Measurements from ENCODE around the gene ANKRD33B.
"Not testable (repeated sequence)": the region's sequence is repeated elsewhere in the genome, so short reads cannot be mapped to it uniquely, and the experiment has no call there.

DNA sequence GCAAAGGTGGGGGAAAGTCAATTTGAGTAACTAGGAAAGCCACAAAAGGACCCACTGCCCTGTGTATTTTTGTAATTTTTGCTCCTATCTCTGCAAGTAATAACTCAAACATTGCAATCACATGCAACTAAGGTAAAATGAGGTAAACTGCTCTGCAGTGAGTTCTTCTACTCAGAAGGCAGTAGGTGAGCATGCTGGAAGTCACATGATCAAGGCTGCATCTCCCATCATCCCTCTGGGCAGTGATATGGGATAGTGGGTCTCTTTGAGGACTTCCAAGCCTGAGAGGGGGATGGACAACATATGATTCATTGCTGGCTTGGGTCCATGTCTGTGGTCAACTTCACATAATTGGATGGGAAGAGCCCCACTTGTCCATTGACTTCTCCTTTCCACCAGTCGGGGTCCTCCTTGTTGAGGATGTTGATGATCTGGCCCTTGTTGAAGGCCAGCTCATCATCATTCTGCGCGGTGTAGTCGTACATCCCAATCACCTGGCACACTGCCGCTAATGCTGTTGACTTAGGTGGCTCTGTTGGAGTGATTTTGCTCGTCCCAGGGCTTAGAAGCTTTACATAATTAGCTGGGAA lies 100.4 kb downstream of the ANKRD33B start:
- TF ChIP-seq, protein P1, sequence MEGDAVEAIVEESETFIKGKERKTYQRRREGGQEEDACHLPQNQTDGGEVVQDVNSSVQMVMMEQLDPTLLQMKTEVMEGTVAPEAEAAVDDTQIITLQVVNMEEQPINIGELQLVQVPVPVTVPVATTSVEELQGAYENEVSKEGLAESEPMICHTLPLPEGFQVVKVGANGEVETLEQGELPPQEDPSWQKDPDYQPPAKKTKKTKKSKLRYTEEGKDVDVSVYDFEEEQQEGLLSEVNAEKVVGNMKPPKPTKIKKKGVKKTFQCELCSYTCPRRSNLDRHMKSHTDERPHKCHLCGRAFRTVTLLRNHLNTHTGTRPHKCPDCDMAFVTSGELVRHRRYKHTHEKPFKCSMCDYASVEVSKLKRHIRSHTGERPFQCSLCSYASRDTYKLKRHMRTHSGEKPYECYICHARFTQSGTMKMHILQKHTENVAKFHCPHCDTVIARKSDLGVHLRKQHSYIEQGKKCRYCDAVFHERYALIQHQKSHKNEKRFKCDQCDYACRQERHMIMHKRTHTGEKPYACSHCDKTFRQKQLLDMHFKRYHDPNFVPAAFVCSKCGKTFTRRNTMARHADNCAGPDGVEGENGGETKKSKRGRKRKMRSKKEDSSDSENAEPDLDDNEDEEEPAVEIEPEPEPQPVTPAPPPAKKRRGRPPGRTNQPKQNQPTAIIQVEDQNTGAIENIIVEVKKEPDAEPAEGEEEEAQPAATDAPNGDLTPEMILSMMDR (IDR thresholded peaks at IDR 0.05) = not testable (repeated sequence)
- not testable (repeated sequence) for TF ChIP-seq POLR2A, POLR2AphosphoS5 (IDR thresholded peaks at IDR 0.05)
